H54 (cell line): ENCODE data around the gene CAMTA1.

Experiments
- DNase-seq: peaks from one replicate; pipeline ENCODE4 v3.0.0; 2011; ENCODE audit warnings: low spot score, mixed read lengths; ENCODE audit not compliant: insufficient read length
- FAIRE-seq: peaks from 3 replicates; lab custom pipeline; 2011; peaks lifted over from hg19 to GRCh38; lab: Jason Lieb, UNC
- POLR2A ChIP-seq: IDR thresholded peaks from 2 replicates; pipeline ENCODE4 v1.6.1; 2011; ENCODE audit warnings: low read depth, mild to moderate bottlenecking, low read length

The CAMTA1 gene

DNA sequence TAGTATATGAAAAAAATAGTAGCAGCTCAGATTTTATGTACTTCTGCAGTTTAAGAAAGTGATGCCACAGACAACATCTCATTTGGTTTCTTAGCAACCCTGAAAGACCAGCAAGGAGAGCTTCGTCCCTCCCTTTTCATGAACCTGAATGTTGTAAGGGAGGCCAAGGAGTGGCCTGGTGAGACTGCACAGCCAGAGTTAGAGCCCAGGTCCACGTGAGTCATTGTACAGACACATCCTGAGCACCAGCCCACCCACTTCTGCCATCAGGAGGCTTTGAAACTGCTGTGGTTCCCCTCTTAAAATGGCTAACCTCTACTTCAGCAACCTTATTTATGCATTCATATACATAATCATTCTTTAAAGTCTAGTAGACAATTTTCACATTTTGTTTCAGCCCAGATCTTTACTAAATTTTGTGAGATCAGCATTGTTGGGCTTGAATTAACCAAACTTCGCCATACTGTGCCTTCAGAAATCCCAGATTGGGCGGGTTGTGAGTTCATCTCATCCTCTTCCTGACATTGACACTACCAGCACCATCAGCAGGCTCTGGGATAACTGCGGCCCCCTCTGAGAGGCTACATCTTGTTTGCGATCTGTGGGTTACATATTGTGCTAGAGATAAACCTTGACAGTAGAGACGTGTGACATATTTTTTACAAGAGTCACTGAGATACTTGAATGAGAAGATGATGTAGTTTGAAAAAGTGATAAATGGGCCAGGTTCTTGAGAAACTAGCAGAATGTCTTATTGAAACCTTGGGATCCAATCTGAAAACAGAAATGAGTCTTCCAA lies 106.7 kb downstream of the CAMTA1 start:
- FAIRE-seq (no peak), DNase-seq (no peak)
- TF ChIP-seq POLR2A = no peak

GRCh38 chr1:6893388-6893787 lies 108.1 kb downstream of the CAMTA1 start:
- DNase-seq (no peak), FAIRE-seq (no peak)
- no peak for TF ChIP-seq POLR2A

DNA sequence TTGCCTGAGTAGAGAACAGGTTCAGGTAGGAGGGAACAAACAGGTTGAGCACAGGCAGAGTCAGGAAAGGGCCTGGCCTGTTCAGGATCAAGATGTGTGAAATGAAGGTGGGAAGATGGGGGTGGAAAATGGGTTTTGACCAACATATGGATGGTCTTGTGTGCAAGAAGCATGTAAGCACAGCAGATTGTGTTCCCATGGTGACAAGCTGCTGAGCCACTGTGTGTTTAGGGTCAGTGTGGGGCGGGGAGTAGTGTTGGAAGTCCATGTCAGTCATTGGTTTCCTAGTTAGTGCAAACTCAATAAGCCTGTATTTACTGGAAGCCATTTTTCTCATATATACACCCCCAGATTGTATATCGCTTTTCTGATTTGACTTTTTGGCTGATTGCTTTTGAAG lies 111.9 kb downstream of the CAMTA1 start:
- DNase-seq = no peak
- no peak for FAIRE-seq
- TF ChIP-seq POLR2A = no peak

DNA sequence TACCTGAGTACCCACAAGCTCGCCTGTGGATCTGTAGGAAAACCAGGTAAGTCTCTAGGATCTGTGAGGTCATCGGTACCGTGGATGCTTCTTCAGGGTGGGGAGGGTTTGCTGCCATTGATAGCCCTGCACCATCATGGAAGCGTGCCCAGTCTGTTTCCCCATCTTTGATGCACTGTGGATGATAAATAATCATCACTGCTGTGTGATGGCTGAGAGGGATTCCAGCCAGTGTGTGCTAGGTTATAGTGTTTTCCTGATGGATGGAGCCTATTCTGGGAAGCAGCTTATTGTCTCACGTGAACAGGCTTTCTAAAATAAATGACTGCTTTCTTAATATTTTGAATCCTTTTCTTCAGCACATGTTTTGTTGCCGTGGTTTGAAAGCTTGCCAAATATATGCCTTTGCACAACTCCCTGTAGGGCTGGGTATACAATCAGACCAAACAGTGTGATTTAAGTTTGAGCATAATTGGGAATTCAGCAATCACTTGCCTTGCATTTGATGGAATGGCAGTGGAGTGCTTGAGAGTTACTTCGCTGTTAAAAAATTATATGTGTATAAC lies 113.8 kb downstream of the CAMTA1 start:
- DNase-seq (no peak), FAIRE-seq (no peak)
- TF ChIP-seq POLR2A = no peak

DNA sequence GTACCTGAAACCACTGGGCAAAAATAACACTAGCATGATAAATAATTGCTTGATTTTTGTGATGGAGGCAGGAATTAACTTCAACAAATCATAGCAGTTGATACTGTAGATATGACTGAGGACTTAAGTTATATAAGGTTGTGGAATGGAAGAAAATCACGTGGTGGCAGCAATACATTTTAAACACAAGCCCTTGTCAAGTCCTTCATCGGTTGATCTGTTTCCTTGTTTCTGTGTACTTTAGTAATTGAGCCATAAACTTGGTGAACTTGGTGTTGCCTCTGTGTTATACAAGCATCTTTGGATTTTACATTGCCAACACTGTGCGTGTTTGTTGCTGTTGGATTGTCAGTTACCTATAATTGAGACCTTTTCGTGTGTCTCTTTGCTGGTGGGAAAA lies 114.4 kb downstream of the CAMTA1 start:
- TF ChIP-seq POLR2A = no peak
- DNase-seq (no peak), FAIRE-seq (no peak)

DNA sequence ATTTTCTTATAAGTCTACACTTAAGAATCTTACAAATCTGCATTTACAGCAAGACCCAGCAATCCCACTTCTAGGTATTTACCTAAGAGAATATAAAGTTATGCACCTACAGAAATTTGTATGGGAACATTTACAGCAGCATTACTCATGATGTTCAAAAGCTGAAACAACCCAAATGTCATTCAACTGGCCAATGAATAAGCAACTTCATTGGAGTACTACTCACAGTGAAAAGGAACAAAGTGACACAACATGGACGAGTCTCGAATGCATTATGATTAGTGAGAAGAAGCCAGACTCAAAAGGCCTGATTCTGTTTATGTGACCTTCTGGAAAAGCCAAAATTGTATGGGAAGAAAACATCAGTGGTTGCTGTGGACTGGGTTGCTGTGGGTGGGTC lies 116.9 kb downstream of the CAMTA1 start:
- DNase-seq = no peak
- no peak for FAIRE-seq
- no peak for TF ChIP-seq POLR2A

GRCh38 chr1:6904476-6905170 lies 119.4 kb downstream of the CAMTA1 start:
- DNase-seq (no peak), FAIRE-seq (no peak)
- no peak for TF ChIP-seq POLR2A

GRCh38 chr1:6905331-6905730 lies 120.1 kb downstream of the CAMTA1 start:
- no peak for TF ChIP-seq POLR2A
- DNase-seq (no peak), FAIRE-seq (no peak)

DNA sequence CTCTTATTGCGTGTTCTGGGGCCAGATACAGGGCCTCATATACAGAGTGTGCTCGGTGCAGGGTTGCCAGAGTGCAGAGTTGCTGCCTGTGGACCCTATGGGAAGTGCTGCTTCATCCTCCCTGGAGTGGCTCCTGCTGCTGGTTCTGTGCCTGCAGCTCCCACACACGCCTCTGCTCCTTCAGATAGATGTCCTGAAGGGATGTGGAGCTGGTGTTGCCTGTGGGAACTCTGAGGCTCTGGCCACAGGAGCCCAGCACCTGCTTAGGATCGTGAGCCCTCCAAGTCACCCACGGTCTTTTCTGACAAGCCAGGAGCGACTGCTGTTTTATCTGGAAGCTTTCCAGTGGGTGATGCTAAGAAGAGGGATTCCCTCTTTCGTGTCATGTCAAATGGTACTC lies 120.5 kb downstream of the CAMTA1 start:
- FAIRE-seq (no peak), DNase-seq (no peak)
- TF ChIP-seq POLR2A = no peak

- no peak for DNase-seq
- no peak for FAIRE-seq
- no peak for TF ChIP-seq POLR2A
Observed at GRCh38 chr1:6906783-6907182, 121.5 kb downstream of the CAMTA1 start.

- FAIRE-seq = no peak
Observed at GRCh38 chr1:6907201-6907600, 121.9 kb downstream of the CAMTA1 start.

GRCh38 chr1:6907676-6908434 lies 122.6 kb downstream of the CAMTA1 start:
- no peak for FAIRE-seq

More at GRCh38 chr1:6907201-6907600, 121.9 kb downstream of the CAMTA1 start:
- DNase-seq = no peak
- no peak for TF ChIP-seq POLR2A

GRCh38 chr1:6909401-6909800 lies 124.1 kb downstream of the CAMTA1 start:
- TF ChIP-seq POLR2A = no peak
- FAIRE-seq (no peak), DNase-seq (no peak)

More at GRCh38 chr1:6907676-6908434, 122.6 kb downstream of the CAMTA1 start:
- TF ChIP-seq POLR2A = no peak
- no peak for DNase-seq

DNA sequence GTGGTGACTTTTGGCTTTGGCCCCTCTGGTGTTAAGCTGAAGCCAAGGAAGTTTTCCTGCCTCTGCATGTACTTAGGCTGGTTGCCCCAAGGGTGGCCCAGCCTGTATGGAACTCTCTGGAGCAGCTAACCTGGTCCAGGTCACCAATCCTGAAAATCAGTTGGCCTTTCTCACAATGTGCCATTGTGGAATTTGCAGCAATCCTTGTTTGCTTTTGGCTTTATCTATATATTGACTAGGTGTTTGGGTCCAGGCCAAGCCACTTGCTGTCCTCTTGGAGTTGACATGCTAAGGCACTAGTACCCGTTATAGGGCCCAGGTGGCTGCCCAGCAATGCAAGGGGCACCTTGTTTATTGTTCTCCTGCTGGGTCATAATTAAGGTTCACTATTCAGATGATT lies 124.6 kb downstream of the CAMTA1 start:
- TF ChIP-seq POLR2A = no peak
- no peak for DNase-seq
- no peak for FAIRE-seq
